Body of pancreas (tissue), 4 donors: Measurements from ENCODE around the gene ADAD2. TPM values are rescaled to one million over a fixed set of nuclear protein-coding genes. Genes with fewer than 3 reads are reported as not detected.
"Not testable (repeated sequence)": the region's sequence is repeated elsewhere in the genome, so short reads cannot be mapped to it uniquely, and the experiment has no call there.

ENCODE experiments used
- ATAC-seq: fragments of 150-250 bp; one replicate; pipeline ENCODE4 v1.9.1; 2016
- DNase-seq, 4 donors: peaks; one replicate each; pipeline ENCODE4 v3.0.0-alpha.2; 2019
- H3K27ac ChIP-seq, 4 donors: fragments of 200-600 bp; sonication (generic); 1 replicate in 3 of 4; 2 replicates in 1 of 4; pipeline versions ENCODE4 v1.5.1 to v1.6.1; 2016 to 2019; ENCODE audit warnings: mild to moderate bottlenecking in 1 of 4, mixed read lengths in 1 of 4, moderate library complexity in 1 of 4
- H3K27me3 ChIP-seq, 2 donors: fragments of 200-600 bp; sonication (generic); one replicate each; pipeline ENCODE4 v1.6.0; 2016; ENCODE audit warnings: mild to moderate bottlenecking in 1 of 2
- H3K36me3 ChIP-seq, 2 donors: fragments of 200-600 bp; sonication (generic); replicated peaks in 1 of 2; 2 replicates each; pipeline ENCODE4 v1.5.1; 2016; ENCODE audit warnings: low read depth in 2 of 2; ENCODE audit not compliant: insufficient read depth in 1 of 2
- H3K4me1 ChIP-seq: fragments of 200-600 bp; sonication (generic); one replicate; pipeline ENCODE4 v1.6.0; 2016
- H3K4me3 ChIP-seq, 2 donors: fragments of 200-600 bp; sonication (generic); 1 replicate in 1 of 2; 2 replicates in 1 of 2; pipeline ENCODE4 v1.5.1; 2016 to 2019
- H3K9me3 ChIP-seq, 3 donors: fragments of 200-600 bp; sonication (generic); 1 replicate in 2 of 3; 2 replicates in 1 of 3; pipeline ENCODE4 v1.5.1; 2016
- POLR2A ChIP-seq, 3 donors: fragments of 450-650 bp; IDR thresholded peaks; one replicate each; pipeline ENCODE4 v1.6.1; 2016; ENCODE audit warnings: antibody characterized with exemption in 3 of 3, mild to moderate bottlenecking in 2 of 3
- whole genome bisulfite sequencing, 2 donors: methylation state at CpG; one replicate each; pipeline ENCODE4 v1.1.5; 2017; 5-methylcytosine and 5-hydroxymethylcytosine counted together
- intact Hi-C: fragments of 100-400 bp; cut with DNase I; formaldehyde crosslinking; loops from one replicate; pipeline ENCODE4 v1.15.1; 2023
- total RNA-seq, 2 donors: library from RNA; depleted of rRNA; stranded (reverse); fragments of >200 nt; gene quantifications; one replicate each; pipeline ENCODE4 v1.1.0, GENCODE V29; 2016
- TF ChIP-seq, protein P1 (sequence below), 7 experiments: fragments of 450-650 bp in 4 of 7; fragments of 200-600 bp in 3 of 7; sonication (generic) in 3 of 7; IDR thresholded peaks; one replicate each; pipeline ENCODE4 v1.5.1; 2016 to 2019; ENCODE audit warnings: antibody characterized with exemption in 7 of 7

The ADAD2 gene
- total RNA-seq, 2 donors from 2014 or later = 4.0 TPM; not detected in 1

DNA sequence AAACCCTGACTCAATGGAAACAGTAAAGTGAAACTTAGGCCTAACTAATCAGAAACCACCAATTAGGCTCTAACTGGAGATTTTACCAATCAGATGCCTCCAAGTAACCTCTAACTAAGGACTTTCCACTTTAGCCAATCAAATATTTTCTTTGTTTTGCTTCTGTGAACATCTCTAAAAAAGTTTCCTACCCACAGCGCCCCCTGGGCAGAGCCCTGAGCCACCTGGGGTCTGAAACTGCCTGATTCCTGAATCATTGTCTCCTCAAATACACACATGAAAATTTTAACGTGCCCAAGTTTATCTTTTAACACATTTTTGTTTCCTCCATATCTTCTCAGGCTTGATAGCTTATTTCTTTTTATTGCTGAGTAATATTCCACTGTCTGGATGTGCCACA lies 19.0 kb downstream of the ADAD2 start:
- H3K27ac ChIP-seq = no peak overlapping the region
- no peak overlapping the region for H3K4me3 ChIP-seq
- intact Hi-C loops = no loop called here
- H3K9me3 ChIP-seq = no peaks in the 10 kb centered on the region
- no peaks in the 10 kb centered on the region for H3K27me3 ChIP-seq
- DNase-seq = no peak
- no peak for ATAC-seq
- no peaks in the 10 kb centered on the region for H3K4me1 ChIP-seq
- 56 to 61% methylated on average over 2 of the region's 2 CpGs for WGBS, 2 donors
- no peak for TF ChIP-seq POLR2A (IDR thresholded peaks at IDR 0.05)
- no peaks in the 10 kb centered on the region for H3K36me3 ChIP-seq

DNA sequence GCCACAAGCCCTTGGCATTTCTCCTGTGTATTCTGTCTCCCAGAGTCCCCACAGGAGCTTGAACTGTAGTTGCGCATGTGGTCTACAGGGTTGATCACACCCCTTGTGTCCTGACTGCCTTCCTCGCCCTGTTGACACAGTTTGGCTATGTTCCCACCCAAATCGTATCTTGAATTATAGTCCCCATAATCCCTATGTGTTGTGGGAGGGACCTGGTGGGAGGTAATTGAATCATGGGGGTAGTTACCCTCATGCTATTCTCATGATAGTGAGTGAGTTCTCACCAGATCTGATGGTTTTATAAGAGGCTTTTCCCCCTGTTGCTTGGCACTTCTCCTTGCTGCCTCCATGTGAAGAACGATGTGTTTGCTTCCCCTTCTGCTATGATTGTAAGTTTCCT lies 21.2 kb downstream of the ADAD2 start:
- Histone ChIP-seq H3K9me3 (no peaks in the 10 kb centered on the region), H3K4me1 (no peaks in the 10 kb centered on the region), H3K4me3 (no peak overlapping the region), H3K36me3 (no peaks in the 10 kb centered on the region), H3K27me3 (no peaks in the 10 kb centered on the region), H3K27ac (no peak overlapping the region)
- TF ChIP-seq POLR2A (IDR thresholded peaks at IDR 0.05) = no peak
- TF ChIP-seq, protein P1, sequence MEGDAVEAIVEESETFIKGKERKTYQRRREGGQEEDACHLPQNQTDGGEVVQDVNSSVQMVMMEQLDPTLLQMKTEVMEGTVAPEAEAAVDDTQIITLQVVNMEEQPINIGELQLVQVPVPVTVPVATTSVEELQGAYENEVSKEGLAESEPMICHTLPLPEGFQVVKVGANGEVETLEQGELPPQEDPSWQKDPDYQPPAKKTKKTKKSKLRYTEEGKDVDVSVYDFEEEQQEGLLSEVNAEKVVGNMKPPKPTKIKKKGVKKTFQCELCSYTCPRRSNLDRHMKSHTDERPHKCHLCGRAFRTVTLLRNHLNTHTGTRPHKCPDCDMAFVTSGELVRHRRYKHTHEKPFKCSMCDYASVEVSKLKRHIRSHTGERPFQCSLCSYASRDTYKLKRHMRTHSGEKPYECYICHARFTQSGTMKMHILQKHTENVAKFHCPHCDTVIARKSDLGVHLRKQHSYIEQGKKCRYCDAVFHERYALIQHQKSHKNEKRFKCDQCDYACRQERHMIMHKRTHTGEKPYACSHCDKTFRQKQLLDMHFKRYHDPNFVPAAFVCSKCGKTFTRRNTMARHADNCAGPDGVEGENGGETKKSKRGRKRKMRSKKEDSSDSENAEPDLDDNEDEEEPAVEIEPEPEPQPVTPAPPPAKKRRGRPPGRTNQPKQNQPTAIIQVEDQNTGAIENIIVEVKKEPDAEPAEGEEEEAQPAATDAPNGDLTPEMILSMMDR (IDR thresholded peaks at IDR 0.05) = no peak
- intact Hi-C loops = no loop called here
- DNase-seq (no peak), ATAC-seq (no peak)
- WGBS, 2 donors = 54% methylated on average over 4 of the region's 4 CpGs

DNA sequence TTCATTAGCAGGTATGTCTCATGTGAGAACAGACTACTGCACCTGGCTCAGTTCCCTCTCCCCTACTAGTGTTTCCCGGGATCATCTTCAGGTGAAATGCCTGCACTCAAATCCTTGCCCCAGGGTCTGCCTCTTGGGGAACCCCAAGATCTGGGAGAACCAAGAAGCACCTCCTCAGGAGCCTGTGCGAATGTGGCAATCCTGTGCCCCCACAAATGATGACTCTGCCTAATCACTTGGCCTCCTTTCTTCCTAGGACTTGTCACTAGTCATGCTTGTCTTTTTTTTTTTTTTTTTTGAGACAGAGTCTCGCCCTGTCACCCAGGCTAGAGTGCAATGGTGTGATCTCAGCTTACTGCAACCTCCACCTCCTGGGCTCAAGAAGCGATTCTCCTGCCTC lies 21.7 kb downstream of the ADAD2 start:
- Histone ChIP-seq H3K4me1 (no peaks in the 10 kb centered on the region), H3K27me3 (no peaks in the 10 kb centered on the region), H3K9me3 (no peaks in the 10 kb centered on the region), H3K4me3 (no peak overlapping the region), H3K36me3 (no peaks in the 10 kb centered on the region), H3K27ac (no peak overlapping the region)
- TF ChIP-seq, protein P1 (IDR thresholded peaks at IDR 0.05) = no peak
- no peak for TF ChIP-seq POLR2A (IDR thresholded peaks at IDR 0.05)
- DNase-seq (no peak), ATAC-seq (no peak)
- WGBS, 2 donors = 74% methylated on average over 4 of the region's 4 CpGs
- intact Hi-C loops = no loop called here

DNA sequence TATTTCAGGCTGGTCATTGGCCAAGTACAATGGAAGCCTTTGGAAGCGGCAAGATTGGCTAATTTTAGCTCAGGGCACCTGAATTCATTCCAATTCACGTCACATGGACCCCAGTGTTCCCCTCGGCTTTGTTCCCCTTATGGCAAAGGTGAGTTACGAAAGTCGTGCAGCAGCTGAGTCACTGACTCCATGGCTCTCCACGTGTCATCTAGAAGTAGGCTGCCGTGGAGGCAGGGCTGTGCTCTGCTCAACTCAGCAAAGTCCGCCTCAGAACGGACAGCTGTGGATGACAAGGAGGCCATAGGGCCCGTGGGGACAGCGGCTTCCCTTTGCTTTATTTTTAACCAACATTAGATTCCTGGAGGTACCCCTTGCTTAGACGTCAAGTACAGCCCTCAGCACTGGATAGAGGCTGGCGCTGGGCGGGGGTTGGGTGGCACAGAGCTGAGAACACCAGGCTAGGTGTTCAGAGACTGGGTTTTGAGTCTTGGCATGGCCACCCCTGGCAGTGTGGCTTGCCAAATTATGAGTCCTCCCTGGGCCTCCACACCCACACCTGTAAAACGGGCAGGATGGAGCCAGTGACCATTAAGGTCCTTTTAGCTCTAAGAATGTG lies 23.6 kb downstream of the ADAD2 start:
- no peak overlapping the region for H3K4me3 ChIP-seq
- H3K36me3 ChIP-seq = no peaks in the 10 kb centered on the region
- no peak overlapping the region for H3K27ac ChIP-seq
- H3K9me3 ChIP-seq = no peaks in the 10 kb centered on the region
- ATAC-seq = no peak
- TF ChIP-seq, protein P1 (IDR thresholded peaks at IDR 0.05) = no peak
- no peak for TF ChIP-seq POLR2A (IDR thresholded peaks at IDR 0.05)
- DNase-seq = no peak
- H3K27me3 ChIP-seq = no peaks in the 10 kb centered on the region
- H3K4me1 ChIP-seq = no peaks in the 10 kb centered on the region
- 75% methylated on average over 8 to 15 of the region's 15 CpGs for WGBS, 2 donors
- intact Hi-C loops = no loop called here

DNA sequence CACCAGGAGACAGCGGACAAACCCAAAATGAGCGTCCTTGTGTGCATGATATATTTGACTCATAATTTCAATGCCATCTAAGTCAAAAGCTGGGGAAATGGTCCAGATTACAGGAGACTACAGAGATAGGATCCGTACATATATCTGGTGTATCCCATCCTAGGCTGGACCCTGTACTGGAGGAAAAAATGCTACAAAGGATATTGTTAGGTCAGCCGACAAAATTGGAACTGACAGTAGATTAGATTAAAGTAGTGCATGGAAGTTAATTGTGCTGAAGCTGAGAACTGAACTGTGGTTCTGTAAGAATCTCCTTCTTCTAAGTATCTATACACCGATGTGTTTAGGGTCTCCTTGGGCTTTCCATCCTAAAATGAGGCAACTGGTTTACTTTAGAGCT lies 24.6 kb downstream of the ADAD2 start:
- Histone ChIP-seq H3K27ac (no peak overlapping the region), H3K4me3 (no peak overlapping the region), H3K27me3 (no peaks in the 10 kb centered on the region), H3K36me3 (no peaks in the 10 kb centered on the region), H3K9me3 (no peaks in the 10 kb centered on the region), H3K4me1 (no peaks in the 10 kb centered on the region)
- ATAC-seq (no peak), DNase-seq (no peak)
- intact Hi-C loops = no loop called here
- 73 to 76% methylated on average over 5 of the region's 5 CpGs for WGBS, 2 donors
- no peak for TF ChIP-seq POLR2A (IDR thresholded peaks at IDR 0.05)
- TF ChIP-seq, protein P1 (IDR thresholded peaks at IDR 0.05) = no peak

DNA sequence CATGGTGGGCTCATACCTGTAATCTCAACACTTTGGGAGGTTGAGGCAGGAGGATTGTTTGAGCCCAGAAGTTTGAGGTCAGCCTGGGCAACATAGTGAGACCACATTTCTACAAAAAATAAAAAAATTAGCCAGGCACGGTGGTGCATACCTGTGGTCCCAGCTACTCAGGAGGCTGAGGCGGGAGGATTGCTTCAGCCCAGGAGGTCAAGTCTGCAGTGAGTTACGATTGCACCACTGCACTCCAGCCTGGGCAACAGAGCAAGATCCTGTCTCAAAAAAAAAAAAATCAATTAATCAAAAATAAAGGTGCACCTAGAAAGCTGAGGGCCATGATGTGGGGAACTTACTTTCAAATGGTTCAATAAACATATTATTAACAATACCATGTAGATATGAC lies 25.2 kb downstream of the ADAD2 start:
- WGBS, 2 donors = 74 to 79% methylated on average over 3 of the region's 3 CpGs
- H3K4me3 ChIP-seq, H3K27ac ChIP-seq, ATAC-seq, intact Hi-C loops, H3K4me1 ChIP-seq, DNase-seq, H3K9me3 ChIP-seq, H3K36me3 ChIP-seq, H3K27me3 ChIP-seq: not testable (repeated sequence)
